ENCODE data around the gene CEACAM16. TPM values are rescaled to one million over a fixed set of nuclear protein-coding genes. Genes with fewer than 3 reads are reported as not detected.

CEACAM16 gene
- total and polyA plus RNA-seq, 9 of the 15 experiments (the other 6 are each of a cell fraction or from before 2014, with no cell fraction given), result not detected

DNA sequence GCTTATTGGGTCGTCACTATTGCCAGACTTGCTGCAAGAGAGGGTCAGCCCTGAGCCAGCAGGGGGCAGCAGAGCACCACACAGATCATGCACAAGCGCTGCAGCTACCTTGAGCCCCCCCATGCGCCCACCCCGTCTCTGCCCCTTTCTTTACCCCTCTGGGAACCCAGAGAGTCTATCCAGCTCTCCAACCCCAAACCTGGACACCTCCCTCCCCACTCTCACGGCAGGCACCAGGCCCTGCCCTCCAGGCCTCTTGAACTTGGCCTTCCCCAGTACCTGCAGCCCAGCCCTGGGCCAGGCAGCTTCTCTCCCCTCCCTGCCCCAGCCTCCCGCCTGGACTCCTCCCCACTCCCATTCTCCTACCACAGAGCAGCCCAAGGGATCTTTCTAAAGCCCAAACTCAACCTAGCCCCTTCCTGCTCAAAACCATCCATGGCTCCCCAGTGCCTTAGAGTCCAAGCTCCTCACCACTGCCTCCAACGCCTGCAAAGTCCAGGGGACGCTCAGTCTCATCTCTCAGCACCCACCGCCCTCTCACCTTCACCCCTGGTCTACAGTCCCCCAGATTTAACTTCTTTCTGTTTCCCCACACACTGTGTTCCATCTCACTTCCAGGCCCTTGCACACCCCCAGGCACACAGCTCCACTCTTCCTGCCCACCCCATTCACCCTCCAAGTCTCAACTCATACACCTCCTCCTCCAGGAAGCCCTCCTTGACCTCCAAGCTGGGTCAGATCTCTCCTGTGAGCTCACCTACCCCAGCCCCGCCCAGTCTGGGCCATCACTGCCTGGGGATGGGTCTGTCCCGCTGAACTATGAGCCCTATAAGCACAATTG, 9.4 kb upstream of the CEACAM16 start (continued):
- TF ChIP-seq, protein P1, sequence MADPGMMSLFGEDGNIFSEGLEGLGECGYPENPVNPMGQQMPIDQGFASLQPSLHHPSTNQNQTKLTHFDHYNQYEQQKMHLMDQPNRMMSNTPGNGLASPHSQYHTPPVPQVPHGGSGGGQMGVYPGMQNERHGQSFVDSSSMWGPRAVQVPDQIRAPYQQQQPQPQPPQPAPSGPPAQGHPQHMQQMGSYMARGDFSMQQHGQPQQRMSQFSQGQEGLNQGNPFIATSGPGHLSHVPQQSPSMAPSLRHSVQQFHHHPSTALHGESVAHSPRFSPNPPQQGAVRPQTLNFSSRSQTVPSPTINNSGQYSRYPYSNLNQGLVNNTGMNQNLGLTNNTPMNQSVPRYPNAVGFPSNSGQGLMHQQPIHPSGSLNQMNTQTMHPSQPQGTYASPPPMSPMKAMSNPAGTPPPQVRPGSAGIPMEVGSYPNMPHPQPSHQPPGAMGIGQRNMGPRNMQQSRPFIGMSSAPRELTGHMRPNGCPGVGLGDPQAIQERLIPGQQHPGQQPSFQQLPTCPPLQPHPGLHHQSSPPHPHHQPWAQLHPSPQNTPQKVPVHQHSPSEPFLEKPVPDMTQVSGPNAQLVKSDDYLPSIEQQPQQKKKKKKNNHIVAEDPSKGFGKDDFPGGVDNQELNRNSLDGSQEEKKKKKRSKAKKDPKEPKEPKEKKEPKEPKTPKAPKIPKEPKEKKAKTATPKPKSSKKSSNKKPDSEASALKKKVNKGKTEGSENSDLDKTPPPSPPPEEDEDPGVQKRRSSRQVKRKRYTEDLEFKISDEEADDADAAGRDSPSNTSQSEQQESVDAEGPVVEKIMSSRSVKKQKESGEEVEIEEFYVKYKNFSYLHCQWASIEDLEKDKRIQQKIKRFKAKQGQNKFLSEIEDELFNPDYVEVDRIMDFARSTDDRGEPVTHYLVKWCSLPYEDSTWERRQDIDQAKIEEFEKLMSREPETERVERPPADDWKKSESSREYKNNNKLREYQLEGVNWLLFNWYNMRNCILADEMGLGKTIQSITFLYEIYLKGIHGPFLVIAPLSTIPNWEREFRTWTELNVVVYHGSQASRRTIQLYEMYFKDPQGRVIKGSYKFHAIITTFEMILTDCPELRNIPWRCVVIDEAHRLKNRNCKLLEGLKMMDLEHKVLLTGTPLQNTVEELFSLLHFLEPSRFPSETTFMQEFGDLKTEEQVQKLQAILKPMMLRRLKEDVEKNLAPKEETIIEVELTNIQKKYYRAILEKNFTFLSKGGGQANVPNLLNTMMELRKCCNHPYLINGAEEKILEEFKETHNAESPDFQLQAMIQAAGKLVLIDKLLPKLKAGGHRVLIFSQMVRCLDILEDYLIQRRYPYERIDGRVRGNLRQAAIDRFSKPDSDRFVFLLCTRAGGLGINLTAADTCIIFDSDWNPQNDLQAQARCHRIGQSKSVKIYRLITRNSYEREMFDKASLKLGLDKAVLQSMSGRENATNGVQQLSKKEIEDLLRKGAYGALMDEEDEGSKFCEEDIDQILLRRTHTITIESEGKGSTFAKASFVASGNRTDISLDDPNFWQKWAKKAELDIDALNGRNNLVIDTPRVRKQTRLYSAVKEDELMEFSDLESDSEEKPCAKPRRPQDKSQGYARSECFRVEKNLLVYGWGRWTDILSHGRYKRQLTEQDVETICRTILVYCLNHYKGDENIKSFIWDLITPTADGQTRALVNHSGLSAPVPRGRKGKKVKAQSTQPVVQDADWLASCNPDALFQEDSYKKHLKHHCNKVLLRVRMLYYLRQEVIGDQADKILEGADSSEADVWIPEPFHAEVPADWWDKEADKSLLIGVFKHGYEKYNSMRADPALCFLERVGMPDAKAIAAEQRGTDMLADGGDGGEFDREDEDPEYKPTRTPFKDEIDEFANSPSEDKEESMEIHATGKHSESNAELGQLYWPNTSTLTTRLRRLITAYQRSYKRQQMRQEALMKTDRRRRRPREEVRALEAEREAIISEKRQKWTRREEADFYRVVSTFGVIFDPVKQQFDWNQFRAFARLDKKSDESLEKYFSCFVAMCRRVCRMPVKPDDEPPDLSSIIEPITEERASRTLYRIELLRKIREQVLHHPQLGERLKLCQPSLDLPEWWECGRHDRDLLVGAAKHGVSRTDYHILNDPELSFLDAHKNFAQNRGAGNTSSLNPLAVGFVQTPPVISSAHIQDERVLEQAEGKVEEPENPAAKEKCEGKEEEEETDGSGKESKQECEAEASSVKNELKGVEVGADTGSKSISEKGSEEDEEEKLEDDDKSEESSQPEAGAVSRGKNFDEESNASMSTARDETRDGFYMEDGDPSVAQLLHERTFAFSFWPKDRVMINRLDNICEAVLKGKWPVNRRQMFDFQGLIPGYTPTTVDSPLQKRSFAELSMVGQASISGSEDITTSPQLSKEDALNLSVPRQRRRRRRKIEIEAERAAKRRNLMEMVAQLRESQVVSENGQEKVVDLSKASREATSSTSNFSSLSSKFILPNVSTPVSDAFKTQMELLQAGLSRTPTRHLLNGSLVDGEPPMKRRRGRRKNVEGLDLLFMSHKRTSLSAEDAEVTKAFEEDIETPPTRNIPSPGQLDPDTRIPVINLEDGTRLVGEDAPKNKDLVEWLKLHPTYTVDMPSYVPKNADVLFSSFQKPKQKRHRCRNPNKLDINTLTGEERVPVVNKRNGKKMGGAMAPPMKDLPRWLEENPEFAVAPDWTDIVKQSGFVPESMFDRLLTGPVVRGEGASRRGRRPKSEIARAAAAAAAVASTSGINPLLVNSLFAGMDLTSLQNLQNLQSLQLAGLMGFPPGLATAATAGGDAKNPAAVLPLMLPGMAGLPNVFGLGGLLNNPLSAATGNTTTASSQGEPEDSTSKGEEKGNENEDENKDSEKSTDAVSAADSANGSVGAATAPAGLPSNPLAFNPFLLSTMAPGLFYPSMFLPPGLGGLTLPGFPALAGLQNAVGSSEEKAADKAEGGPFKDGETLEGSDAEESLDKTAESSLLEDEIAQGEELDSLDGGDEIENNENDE (IDR thresholded peaks at IDR 0.05; ENCODE audit: low read depth, low read length), result no peak
- TF ChIP-seq ZNF699 (CRISPR knock-in tag; IDR thresholded peaks at IDR 0.05; ENCODE audit: insufficient replicate concordance) (no peak), ARID1B (IDR thresholded peaks at IDR 0.05) (no peak; the same call in 1 of the 2 replicates), ZNF696 (CRISPR knock-in tag; conservative IDR thresholded peaks at IDR 0.05) (no peak), HIVEP1 (CRISPR knock-in tag; IDR thresholded peaks at IDR 0.05) (no peak), KLF10 (CRISPR knock-in tag; IDR thresholded peaks at IDR 0.05) (no peak), PHB2 (IDR thresholded peaks at IDR 0.05; ENCODE audit: low read depth) (no peak)
- TF ChIP-seq, protein P2, sequence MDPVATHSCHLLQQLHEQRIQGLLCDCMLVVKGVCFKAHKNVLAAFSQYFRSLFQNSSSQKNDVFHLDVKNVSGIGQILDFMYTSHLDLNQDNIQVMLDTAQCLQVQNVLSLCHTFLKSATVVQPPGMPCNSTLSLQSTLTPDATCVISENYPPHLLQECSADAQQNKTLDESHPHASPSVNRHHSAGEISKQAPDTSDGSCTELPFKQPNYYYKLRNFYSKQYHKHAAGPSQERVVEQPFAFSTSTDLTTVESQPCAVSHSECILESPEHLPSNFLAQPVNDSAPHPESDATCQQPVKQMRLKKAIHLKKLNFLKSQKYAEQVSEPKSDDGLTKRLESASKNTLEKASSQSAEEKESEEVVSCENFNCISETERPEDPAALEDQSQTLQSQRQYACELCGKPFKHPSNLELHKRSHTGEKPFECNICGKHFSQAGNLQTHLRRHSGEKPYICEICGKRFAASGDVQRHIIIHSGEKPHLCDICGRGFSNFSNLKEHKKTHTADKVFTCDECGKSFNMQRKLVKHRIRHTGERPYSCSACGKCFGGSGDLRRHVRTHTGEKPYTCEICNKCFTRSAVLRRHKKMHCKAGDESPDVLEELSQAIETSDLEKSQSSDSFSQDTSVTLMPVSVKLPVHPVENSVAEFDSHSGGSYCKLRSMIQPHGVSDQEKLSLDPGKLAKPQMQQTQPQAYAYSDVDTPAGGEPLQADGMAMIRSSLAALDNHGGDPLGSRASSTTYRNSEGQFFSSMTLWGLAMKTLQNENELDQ (CRISPR knock-in tag; IDR thresholded peaks at IDR 0.05; ENCODE audit: borderline replicate concordance), result no peak
- TF ChIP-seq, protein P3, sequence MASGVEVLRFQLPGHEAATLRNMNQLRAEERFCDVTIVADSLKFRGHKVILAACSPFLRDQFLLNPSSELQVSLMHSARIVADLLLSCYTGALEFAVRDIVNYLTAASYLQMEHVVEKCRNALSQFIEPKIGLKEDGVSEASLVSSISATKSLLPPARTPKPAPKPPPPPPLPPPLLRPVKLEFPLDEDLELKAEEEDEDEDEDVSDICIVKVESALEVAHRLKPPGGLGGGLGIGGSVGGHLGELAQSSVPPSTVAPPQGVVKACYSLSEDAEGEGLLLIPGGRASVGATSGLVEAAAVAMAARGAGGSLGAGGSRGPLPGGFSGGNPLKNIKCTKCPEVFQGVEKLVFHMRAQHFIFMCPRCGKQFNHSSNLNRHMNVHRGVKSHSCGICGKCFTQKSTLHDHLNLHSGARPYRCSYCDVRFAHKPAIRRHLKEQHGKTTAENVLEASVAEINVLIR (CRISPR knock-in tag; IDR thresholded peaks at IDR 0.05), result no peak
- TF ChIP-seq, protein P4, sequence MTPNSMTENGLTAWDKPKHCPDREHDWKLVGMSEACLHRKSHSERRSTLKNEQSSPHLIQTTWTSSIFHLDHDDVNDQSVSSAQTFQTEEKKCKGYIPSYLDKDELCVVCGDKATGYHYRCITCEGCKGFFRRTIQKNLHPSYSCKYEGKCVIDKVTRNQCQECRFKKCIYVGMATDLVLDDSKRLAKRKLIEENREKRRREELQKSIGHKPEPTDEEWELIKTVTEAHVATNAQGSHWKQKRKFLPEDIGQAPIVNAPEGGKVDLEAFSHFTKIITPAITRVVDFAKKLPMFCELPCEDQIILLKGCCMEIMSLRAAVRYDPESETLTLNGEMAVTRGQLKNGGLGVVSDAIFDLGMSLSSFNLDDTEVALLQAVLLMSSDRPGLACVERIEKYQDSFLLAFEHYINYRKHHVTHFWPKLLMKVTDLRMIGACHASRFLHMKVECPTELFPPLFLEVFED (CRISPR knock-in tag; conservative IDR thresholded peaks at IDR 0.05), result no peak
